Lung (tissue), 12 donors: Measurements from ENCODE around the gene C1S. TPM values are rescaled to one million over a fixed set of nuclear protein-coding genes. Genes with fewer than 3 reads are reported as not detected.

Source experiments
- ATAC-seq: fragments of 200-7000 bp; cut with Tn5 transposase; one replicate; pipeline ENCODE4 v1.9.1; 2020; ENCODE audit warnings: moderate number of reproducible peaks; ENCODE audit not compliant: insufficient read depth, low FRiP score
- DNase-seq, 3 donors: peaks; one replicate each; pipeline ENCODE4 v3.0.0-alpha.2; 2013 to 2017
- H3K27ac ChIP-seq, 2 donors: one replicate each; pipeline ENCODE4 v1.5.1; 2013; ENCODE audit warnings: mild to moderate bottlenecking in 2 of 2, moderate library complexity in 2 of 2, control low read depth in 1 of 2, inconsistent platforms in 1 of 2, low read depth in 1 of 2, low read length in 1 of 2
- H3K27me3 ChIP-seq, 3 donors: one replicate each; pipeline ENCODE4 v1.5.1; 2013; ENCODE audit warnings: low read length in 2 of 3; ENCODE audit not compliant: control insufficient read depth in 3 of 3, insufficient read depth in 3 of 3
- H3K36me3 ChIP-seq, 4 donors: one replicate each; pipeline ENCODE4 v1.5.1; 2013; ENCODE audit warnings: low read length in 4 of 4, mild to moderate bottlenecking in 1 of 4, moderate library complexity in 1 of 4; ENCODE audit not compliant: control insufficient read depth in 4 of 4, insufficient read depth in 4 of 4
- H3K4me1 ChIP-seq, 5 donors: one replicate each; pipeline ENCODE4 v1.5.1; 2013; ENCODE audit warnings: low read length in 5 of 5, mild to moderate bottlenecking in 2 of 5, moderate library complexity in 1 of 5; ENCODE audit not compliant: control insufficient read depth in 5 of 5, insufficient read depth in 5 of 5
- H3K4me3 ChIP-seq: one replicate; pipeline ENCODE4 v1.5.1; 2013; ENCODE audit warnings: mild to moderate bottlenecking, control low read depth, moderate library complexity
- H3K9ac ChIP-seq, 2 donors: one replicate each; pipeline ENCODE4 v1.5.1; 2013; ENCODE audit warnings: low read length in 2 of 2, control low read depth in 1 of 2; ENCODE audit not compliant: insufficient read depth in 1 of 2
- H3K9me3 ChIP-seq, 4 donors: one replicate each; pipeline ENCODE4 v1.5.1; 2013; ENCODE audit warnings: low read length in 3 of 4, mild to moderate bottlenecking in 1 of 4, moderate library complexity in 1 of 4; ENCODE audit not compliant: control insufficient read depth in 4 of 4, insufficient read depth in 3 of 4
- WGBS, 2 donors: extraction: QIAGEN DNeasy Blood & Tissue Kit; methylation state at CpG; one replicate each; pipeline ENCODE4 v1.1.7; 2013; 5-methylcytosine and 5-hydroxymethylcytosine counted together
- polyA plus RNA-seq, 2 donors: library from polyadenylated mRNA; stranded (reverse); fragments of 200-250 nt; gene quantifications; one replicate each; pipeline ENCODE4 v1.2.1, GENCODE V29; 2013
- total RNA-seq, 2 donors: library from RNA; depleted of rRNA in 1 of 2; stranded (reverse); fragments of >200 nt in 1 of 2; gene quantifications; one replicate each; pipeline ENCODE4 v1.2.1, GENCODE V29; 2014 to 2021
- TF ChIP-seq, protein P1 (sequence below): IDR thresholded peaks from 2 replicates; pipeline ENCODE4 v1.5.1; 2012; ENCODE audit warnings: mild to moderate bottlenecking; ENCODE audit errors: control extremely low read depth, extremely low read depth
- donor health status: control.
- donor health status: control.
- donor health status: Bipolar disorder and iron deficiency.
- donor health status: healthy.
- donor health status: DM: yes; HTN: yes; CAD: no.

The C1S gene
- total and polyA plus RNA-seq, 4 donors: 148 to 291 (median 253) TPM

DNA sequence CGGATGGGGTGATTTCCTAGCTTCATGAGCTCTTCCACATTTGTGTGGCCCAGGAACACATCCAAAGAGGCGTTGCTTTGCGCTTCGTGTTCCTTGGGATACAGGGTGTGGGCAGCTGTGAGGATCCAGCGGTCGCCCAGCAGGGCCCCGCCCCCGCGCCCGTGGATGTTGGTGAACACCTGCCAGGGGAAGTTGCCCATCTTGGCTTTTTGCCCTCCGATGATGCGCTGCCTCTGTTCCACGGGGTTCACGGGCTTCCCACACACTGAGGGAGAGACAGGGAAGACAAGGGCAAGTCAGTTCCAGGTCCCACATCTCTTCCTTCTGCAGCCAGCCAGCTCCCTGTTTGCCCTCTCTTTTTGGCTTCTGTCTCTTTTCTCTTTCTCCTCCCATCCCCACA is 20.5 kb downstream of the C1S start:
- H3K4me1 ChIP-seq: peaks cover 0 to 4% (median 3%) of the 10 kb centered on the region in 5 donors
- H3K27me3 ChIP-seq: no peaks in the 10 kb centered on the region
- peaks cover 0 to 34% (median 23%) of the 10 kb centered on the region in 4 donors for H3K36me3 ChIP-seq
- H3K9ac ChIP-seq: no peak overlapping the region
- H3K27ac ChIP-seq: no peak overlapping the region
- H3K9me3 ChIP-seq: peaks cover 0 to 10% (median under 1%) of the 10 kb centered on the region in 4 donors
- 84 to 90% methylated on average over 14 of the region's 14 CpGs for WGBS, 2 donors
- H3K4me3 ChIP-seq: no peak overlapping the region
- ATAC-seq: no peak
- no peak for DNase-seq
- TF ChIP-seq, protein P1, sequence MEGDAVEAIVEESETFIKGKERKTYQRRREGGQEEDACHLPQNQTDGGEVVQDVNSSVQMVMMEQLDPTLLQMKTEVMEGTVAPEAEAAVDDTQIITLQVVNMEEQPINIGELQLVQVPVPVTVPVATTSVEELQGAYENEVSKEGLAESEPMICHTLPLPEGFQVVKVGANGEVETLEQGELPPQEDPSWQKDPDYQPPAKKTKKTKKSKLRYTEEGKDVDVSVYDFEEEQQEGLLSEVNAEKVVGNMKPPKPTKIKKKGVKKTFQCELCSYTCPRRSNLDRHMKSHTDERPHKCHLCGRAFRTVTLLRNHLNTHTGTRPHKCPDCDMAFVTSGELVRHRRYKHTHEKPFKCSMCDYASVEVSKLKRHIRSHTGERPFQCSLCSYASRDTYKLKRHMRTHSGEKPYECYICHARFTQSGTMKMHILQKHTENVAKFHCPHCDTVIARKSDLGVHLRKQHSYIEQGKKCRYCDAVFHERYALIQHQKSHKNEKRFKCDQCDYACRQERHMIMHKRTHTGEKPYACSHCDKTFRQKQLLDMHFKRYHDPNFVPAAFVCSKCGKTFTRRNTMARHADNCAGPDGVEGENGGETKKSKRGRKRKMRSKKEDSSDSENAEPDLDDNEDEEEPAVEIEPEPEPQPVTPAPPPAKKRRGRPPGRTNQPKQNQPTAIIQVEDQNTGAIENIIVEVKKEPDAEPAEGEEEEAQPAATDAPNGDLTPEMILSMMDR: no peak

DNA sequence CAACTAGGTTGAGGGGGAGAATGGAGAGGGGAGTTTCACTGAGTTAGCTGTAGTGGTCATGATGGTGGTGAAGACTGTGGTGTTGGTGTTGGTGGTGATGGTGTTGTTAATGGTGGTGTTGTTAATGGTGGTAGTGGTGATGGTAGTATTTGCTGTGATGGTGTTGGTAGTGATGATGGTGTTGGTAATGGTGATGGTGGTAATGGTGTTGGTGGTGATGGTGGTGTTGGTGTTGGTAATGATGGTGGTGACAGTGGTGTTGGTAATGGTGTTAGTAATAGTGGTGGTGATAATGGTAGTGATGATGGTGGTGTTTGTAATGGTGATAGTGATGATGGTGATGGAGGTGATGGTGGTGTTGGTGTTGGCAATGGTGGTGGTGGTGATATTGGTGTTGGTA is 22.6 kb downstream of the C1S start:
- DNase-seq (no peak), ATAC-seq (no peak)
- Histone ChIP-seq H3K9me3 (peaks cover 0 to 10% (median under 1%) of the 10 kb centered on the region in 4 donors), H3K36me3 (peaks cover 0 to 40% (median 30%) of the 10 kb centered on the region in 4 donors), H3K9ac (no peak overlapping the region), H3K4me3 (no peak overlapping the region), H3K27me3 (no peaks in the 10 kb centered on the region), H3K27ac (no peak overlapping the region), H3K4me1 (peaks cover 0 to 4% (median 3%) of the 10 kb centered on the region in 5 donors)
- TF ChIP-seq, protein P1: no peak

DNA sequence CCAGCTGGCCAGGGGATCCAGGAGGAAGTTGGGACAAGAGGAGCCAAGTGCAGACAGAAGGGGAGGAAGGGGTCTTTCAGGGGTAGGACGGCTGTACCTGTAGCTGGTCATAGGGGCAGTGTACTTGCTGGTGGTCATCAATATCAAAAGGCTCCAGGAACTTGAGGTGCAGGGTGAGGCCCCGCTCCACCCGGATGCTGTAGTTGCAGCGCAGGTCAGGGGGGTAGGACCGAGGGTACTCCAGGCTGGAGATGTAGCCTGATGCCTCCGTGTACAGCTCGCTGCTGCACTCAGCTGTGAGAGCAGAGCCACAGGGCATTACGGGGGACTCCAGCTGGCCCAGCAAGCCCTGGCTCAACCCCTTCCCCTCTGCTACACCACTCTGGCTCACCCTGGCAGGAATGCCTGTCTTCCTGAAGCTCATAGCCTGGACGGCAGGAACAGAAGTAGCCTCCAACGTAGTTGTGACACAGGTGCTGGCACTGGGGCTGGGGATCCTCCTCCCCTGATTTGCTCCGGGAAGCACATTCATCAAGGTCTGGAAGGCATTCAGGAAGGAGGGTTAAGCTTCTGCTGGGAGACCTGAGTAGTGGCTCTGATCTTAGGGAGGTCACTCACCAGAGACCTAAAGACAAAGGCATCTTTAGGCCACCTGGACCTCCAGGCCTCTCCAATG is 28.8 kb downstream of the C1S start:
- Histone ChIP-seq H3K27ac (no peak overlapping the region), H3K9me3 (peaks cover 0 to 8% (median under 1%) of the 10 kb centered on the region in 4 donors)
- WGBS, 2 donors: 92 to 94% methylated on average over 11 of the region's 11 CpGs

More for the DNA sequence above, 28.8 kb downstream of the C1S start:
- Histone ChIP-seq H3K4me3 (no peak overlapping the region), H3K9ac (no peak overlapping the region), H3K27me3 (peaks cover 0 to 2% (median 0%) of the 10 kb centered on the region in 3 donors), H3K4me1 (peaks cover 0 to 25% (median 9%) of the 10 kb centered on the region in 5 donors), H3K36me3 (peaks cover 0 to 32% (median 26%) of the 10 kb centered on the region in 4 donors)
- ATAC-seq (no peak), DNase-seq (no peak)
- TF ChIP-seq, protein P1: no peak
